GM18909 (cell line): ENCODE data around the gene ZNF879.
A peak's percentile ranks its signal among the peaks of the same experiment; 100 is the strongest.

Experiments used
- ATAC-seq: cut with Tn5 transposase; IDR thresholded peaks from one replicate; pipeline ENCODE4 v1.9.1; 2021; ENCODE audit warnings: mild to moderate bottlenecking; ENCODE audit not compliant: unreplicated experiment, poor library complexity

The ZNF879 gene

DNA sequence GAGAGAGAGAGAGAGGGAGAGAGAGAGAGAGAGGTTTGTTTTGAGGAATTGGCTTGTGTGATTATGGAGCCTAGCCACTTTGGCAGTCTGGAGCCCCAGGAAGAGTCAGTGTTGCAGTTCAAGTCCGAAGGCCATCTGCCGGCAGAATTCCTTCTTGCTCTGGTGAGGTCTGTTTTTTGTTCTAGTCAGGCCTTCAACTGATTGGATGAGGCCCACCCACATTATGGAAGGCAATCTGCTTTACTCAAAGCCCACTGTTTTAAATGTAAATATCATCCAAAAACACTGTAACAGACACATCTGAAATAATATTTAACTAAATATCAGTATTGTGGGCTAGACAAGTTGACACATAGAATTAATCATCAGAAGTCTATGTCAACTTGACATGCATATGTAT is 17.0 kb upstream of the ZNF879 start:
- ATAC-seq: no peak

DNA sequence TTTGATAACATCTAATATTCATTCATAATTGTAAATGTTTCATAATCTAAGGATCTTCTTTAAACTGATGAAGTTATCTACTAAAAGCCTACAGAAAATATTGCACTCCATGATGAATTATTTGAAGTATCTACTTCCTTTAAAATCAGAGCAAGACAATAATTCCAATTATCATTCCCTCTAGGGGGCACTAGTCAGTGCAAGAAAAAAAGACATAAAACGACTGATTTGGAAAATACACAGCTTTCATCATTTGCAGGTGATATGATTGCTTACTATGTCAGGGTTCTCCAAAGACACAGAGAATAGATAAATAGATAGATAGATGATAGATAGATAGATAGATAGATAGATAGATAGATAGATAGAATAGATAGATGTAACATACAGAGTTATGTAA is 14.9 kb upstream of the ZNF879 start:
- no peak for ATAC-seq

DNA sequence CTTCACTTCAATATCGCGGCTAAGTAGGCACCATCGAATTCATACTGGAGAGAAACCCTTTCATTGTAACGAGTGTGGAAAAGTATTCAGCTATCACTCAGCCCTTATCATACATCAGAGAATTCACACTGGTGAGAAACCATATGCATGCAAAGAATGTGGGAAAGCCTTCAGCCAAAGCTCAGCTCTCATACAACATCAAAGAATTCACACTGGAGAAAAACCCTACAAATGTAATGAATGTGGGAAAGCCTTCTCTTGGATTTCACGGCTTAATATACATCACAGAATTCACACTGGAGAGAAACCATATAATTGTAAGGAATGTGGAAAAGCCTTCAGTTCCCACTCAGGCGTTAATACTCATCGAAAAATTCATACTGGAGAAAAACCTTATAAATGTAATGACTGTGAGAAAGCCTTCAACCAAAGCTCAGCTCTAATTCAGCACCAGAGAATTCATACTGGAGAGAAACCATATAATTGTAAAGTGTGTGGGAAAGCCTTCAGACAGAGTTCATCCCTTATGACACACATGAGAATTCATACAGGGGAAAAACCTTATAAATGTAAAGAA is 9.5 kb downstream of the ZNF879 start:
- ATAC-seq: no peak

DNA sequence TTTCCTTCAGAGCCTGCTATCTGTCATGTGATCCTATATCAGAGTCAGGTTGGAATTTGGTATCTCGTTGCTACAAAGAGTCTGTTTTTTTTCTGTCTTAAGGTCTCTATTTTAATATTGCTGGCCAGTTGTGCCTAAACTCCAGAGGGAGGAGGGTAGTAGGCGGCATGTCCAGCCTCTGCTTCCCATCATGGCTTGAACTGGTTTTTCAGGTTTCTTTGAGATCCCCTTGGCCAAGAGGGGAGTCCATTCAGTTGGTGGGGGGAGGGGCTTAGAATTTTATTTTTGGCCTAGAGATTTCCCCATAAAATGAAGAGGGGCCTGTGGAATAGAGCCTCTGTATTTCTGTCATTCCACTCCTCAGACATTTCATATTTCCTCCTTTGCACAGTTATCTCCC is 21.2 kb downstream of the ZNF879 start:
- no peak for ATAC-seq

DNA sequence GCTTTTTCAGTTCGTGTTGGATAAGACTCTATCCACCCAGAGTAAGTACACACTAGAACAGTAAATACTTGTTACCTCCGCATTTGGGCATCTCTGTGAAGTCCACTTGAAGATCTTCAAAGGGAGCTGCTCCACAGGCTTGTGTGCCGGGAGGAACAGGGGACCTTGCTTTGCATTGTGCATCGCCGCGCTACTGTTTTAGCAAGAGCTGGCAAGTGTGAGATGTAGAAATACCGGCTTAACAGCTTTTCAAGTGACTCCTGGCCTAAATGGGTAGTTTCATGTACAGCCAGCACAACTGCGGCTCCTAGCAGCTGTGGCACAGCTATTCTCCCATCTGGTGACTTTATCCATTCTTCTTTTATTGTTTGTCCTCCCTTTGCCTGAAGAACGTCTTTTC is 28.2 kb downstream of the ZNF879 start:
- no peak for ATAC-seq

DNA sequence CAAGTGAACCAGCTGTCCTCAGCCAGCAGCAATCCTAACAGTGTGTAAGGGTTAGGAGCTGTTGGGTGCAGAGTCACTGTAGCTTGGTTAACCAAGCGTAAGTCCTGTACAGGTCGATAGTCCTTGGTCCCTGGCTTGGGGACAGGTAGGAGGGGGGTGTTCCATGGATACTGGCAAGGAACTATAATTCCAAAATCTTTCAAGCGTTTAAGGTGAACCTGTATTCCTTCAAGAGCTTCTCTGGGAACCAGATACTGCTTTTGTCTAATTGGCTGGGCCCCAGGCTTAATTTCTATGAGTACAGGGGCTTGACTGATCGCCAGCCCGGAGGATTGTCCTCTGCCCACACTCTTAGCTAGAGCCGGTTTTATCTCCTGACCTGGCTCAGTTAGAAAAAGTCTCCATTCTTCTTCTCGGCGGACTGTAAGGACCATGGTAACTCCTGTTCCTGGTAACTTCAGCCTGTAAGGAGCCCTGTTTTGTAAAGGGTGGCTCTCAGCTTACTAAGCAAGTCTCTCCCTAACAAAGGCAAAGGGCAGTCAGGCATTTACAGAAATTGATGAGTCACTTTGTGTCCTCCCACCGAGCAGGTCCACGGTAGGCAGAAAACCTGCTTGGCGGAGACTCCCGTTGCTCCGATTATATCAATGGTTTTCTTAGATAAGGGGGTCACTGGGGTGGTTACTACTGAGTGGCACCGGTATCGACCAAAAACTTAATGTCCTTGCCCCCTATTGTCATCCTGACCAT is 30.6 kb downstream of the ZNF879 start:
- ATAC-seq: no peak

DNA sequence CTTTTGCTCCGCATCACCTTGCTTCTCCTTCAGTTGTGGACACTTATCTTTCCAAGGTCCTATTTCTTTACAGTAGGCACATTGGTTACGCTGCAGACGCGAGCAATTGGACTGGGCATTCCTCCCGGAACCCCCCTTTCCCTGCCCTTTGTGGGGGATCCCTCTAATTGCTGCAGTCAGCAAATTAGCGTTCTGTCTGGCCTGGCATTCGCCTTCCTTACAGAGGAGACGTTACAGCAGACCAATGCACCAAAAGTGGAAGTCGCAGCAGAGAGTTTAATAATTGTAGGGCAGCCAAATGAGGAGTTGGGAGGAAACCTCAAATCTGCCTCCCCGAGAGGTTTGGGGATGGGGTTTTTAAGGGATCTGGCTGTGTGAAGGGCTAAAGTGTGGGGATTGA is 31.3 kb downstream of the ZNF879 start:
- ATAC-seq: no peak

DNA sequence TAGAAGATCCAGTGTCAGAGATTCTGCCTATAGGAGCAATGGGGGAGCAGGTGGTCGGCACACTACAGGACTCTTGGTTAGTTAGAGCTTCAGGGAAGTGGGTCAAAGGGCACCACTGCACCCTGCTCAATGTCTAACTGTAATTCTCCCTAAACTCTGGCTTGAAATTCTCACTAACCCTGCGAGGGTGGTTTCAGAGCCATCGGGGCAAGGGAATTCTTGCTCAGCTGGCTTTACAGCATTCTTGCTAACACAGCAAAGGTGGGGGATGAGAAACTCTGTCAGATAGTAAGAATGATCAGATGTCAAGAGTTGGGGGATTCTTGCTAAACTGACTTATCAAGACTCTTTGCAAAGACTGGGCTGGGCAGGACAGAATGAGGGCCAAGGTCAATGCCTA is 31.8 kb downstream of the ZNF879 start:
- no peak for ATAC-seq

DNA sequence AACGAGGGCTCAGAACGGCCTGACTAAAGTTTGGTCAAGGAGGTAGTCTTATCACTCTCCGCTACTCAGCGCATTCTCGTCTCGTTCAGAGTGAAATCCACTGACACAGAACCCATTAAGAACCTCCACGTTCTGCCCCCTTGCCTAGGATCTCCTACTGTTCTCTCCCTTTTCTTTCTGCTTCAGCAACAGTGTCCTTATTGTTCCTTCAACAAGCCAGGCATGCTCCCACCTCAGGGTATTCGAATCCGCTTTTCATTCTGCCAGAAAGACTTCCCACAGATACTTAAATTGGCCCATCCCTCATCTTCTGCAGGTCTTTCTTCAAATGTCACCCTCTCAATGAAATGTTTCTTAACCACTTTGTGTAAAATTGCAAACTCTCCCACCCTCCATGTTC is 32.2 kb downstream of the ZNF879 start:
- no peak for ATAC-seq

DNA sequence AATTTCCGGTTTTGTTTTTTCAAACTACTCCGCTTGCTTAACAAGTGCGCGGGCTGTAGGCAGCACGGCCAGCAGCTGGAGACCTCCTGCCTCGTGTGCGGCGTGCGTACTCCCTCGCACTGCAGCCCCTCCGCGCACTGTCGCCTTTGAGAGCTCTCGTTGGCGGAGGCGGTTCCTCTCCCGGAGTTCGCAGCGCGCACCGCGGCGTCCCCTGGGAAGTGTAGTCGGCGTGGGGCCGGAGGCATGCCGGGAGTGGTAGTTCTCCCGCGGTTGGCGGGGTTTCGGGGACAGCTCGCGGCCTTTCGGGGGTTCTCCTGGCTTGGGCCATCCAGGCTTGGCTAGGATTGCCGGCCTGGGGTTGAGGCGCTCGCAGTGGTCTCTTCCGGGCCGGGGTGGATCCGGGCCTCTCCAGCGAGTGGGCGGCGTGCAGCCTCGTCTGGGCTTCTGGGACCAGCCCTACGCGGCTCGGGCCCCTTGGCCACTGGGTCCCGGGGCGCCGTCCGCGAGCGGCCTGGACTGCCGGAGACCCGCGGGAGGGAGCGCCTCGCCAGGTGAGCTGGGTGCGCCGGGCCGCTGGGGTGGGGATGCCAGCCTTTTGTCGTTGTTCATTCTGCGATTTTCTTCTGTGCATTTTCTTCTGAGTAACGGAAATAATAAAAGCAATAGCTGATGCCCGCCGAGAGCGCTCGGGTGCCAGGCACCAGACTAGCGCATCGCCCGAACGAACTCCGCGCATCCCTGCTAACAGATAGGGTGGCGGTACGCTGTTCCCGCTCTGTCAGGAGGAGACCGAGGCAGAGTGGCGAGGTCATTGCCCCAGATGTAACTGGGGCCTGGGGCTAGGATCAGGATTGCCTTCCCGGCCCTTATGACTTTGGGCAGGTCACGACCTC is 36.8 kb downstream of the ZNF879 start, which contains the start of gene ZNF354C:
TSS of gene ZNF354C (plus strand) at position 258 of the 893 bp plus-strand sequence. CDS start 1,696 bp downstream, outside the sequence.
- peak; percentile 92 for ATAC-seq

DNA sequence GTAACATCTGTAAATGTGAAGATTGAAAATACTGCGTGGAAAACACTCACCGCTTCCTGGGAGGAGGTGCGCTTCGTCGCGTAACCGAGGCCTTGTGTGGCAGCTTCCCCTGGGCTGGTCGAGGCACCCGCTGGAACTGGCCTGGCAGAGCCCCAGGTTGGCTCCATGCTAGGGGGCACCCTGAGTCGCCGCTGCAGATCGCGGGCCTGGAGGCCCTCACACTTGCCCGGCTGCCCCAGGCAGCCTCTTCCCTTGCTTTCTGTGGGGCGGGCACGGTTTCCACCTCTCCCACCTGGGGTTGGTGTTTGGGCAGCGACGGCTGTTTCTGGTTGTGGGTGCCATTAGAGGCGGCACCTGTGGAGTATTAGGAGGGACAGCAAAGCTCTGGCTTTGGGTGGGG is 37.4 kb downstream of the ZNF879 start:
- no peak for ATAC-seq

DNA sequence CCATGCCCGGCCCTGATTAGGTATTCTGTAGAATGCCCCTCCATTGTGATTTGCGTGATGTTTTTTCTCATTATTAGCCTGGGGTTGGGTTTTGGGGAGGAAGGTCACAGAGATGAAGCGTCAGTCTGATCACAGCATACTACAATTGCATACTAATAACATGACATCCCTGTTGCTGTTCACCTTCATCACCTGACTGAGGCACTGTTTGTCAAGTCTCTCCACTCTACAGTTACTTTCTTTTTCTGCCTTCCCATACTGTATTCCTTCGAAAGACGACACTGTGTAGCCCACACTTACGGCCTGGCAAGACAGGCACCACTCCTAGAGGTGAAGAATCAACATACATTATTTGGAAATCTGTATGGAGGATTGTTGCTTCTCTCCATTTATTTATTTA is 42.1 kb downstream of the ZNF879 start:
- no peak for ATAC-seq

DNA sequence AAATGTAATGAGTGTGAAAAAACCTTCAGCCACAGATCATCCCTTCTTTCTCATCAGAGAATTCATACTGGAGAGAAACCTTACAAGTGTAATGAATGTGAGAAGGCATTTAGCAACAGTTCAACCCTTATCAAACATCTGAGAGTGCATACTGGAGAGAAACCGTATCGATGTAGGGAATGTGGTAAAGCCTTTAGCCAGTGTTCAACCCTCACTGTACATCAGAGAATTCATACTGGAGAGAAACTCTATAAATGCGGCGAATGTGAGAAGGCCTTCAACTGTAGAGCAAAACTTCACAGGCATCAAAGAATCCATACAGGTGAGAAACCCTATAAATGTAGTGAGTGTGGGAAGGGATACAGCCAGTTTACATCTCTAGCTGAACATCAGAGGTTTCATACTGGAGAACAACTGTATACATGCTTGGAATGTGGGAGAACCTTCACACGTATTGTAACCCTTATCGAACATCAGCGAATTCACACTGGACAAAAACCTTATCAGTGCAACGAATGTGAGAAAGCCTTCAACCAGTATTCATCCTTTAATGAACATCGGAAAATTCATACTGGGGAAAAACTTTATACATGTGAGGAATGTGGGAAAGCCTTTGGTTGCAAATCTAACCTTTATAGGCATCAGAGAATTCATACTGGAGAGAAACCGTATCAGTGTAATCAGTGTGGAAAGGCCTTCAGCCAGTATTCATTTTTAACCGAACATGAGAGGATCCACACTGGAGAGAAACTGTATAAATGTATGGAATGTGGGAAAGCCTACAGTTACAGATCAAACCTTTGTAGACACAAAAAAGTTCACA is 55.8 kb downstream of the ZNF879 start:
- ATAC-seq: no peak

DNA sequence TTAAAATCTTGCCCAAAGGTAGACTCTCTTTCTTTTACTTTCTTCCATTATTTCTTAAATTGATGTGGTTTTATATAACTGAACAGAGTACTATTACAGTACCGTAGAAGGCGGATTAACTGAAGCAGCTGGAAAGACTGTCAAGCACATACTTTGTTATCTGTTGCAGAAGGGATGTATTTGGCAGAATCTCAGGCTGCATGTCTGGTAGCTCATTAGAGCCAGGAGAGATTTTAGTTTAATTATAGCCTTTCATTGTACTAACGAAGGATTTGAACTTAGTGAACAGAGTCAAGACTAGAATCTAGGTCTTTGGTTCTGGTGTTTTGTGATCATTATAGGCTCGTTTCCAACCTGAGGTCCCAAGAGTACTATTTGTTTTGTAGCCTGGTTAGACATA is 57.1 kb downstream of the ZNF879 start:
- ATAC-seq: no peak
